Fibroblast of villous mesenchyme (primary cell): Measurements from ENCODE around the gene LRP5. TPM values are rescaled to one million over a fixed set of nuclear protein-coding genes. Genes with fewer than 3 reads are reported as not detected.

Experiments
- DNase-seq: peaks from one replicate; pipeline ENCODE4 v3.0.0-alpha.2; 2010; ENCODE audit warnings: low read depth
- H3K4me3 ChIP-seq: 2 replicates; pipeline ENCODE4 v1.5.1; 2011; ENCODE audit warnings: low read depth, mild to moderate bottlenecking, low read length
- CTCF ChIP-seq: IDR thresholded peaks from 2 replicates; pipeline ENCODE4 v1.5.1; 2012; ENCODE audit warnings: low read depth, mild to moderate bottlenecking, low read length; ENCODE audit not compliant: insufficient read depth
- total RNA-seq: library from RNA; depleted of rRNA; stranded (reverse); fragments of >200 nt; gene quantifications from 2 replicates; pipeline ENCODE4 v1.2.3, GENCODE V29; 2012

Gene LRP5
- total RNA-seq, 1 donor, result 31.5 TPM

GRCh38 chr11:68436162-68436888, 123.9 kb downstream of the LRP5 start:
- no peak for TF ChIP-seq CTCF
- DNase-seq, result no peak
- no peak overlapping the region for H3K4me3 ChIP-seq

GRCh38 chr11:68436985-68437926, 124.9 kb downstream of the LRP5 start:
- no peak overlapping the region for H3K4me3 ChIP-seq
- DNase-seq, result peak; percentile 61
- no peak for TF ChIP-seq CTCF

DNA sequence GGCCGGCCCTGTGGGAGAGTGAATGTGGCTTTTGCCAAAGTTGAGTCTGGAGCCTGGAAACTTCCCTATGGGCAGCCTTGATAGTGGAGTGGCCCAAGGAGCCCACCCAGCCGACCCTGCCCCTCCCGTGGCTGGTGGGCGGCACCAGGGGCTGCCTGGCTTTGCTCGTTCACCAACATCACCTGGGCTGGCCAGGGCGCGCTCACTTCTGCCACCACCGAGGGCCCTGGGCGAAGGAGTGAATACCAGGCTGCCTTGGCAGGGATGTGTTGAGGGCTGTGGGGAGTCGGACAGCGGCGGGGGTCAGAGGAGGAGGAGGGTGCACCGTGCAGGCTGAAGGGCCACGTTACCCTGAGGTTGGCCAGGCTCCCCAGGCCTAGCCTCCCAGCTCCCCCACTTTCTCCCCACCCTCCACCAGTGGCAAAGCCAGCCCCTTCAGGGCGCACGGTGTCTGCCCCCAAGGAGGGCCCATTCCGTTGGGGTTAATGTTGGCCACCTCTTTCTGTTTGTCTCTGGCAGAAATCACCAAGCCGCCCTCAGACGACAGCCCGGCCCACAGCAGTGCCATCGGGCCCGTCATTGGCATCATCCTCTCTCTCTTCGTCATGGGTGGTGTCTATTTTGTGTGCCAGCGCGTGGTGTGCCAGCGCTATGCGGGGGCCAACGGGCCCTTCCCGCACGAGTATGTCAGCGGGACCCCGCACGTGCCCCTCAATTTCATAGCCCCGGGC, 125.7 kb downstream of the LRP5 start:
- no peak for TF ChIP-seq CTCF
- DNase-seq, result no peak
- no peak overlapping the region for H3K4me3 ChIP-seq

GRCh38 chr11:68438658-68439259, 126.4 kb downstream of the LRP5 start:
- TF ChIP-seq CTCF, result no peak
- no peak overlapping the region for H3K4me3 ChIP-seq

DNA sequence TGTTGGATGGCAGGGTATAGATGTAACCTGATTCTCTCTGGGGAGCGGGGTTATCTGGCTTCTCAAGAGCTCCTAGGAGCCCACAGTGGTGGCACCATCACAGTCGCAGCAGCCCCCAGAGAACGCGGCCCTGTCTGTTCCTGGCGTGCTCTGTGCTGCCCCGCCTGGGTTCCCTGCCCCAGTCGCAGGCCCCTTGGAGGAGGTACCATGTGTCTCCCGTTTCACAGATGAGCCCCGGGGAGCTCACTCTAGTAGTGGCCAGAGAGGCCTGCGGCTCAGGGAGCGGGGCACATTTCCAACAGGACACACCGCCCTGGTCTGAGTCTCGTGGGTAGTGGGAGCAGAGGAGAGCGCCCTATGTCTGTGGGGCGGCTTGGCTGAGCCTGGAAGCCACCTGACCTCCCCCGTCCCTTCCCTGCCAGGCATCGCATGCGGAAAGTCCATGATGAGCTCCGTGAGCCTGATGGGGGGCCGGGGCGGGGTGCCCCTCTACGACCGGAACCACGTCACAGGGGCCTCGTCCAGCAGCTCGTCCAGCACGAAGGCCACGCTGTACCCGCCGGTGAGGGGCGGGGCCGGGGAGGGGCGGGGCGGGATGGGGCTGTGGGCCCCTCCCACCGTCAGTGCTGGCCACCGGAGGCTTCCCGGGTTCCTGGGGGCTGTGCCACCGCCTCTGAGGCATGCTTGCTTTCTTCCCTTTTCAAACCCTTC, 127.1 kb downstream of the LRP5 start:
- no peak for DNase-seq
- H3K4me3 ChIP-seq, result no peak overlapping the region
- TF ChIP-seq CTCF, result no peak

More at GRCh38 chr11:68438658-68439259, 126.4 kb downstream of the LRP5 start:
- DNase-seq, result no peak

DNA sequence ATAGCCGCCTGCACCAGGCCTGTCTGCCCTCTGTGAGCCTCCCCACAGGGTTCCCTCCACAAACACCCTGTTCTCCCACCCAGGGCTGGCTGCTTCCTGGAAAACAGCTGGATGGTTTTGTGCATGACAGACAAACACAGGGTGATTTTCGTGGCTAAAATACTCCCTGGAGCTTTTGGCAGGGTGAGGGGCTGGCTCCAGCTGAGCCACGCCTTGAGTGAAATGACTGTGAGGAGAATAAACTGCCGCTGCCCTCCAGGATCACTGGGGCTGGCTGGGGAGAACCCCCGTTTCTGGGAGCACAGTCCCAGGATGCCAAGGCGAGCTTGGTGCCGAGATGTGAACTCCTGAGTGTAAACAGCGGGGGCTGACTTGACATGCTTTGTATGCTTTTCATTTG, 127.8 kb downstream of the LRP5 start:
- DNase-seq, result peak; percentile 12
- no peak for TF ChIP-seq CTCF
- H3K4me3 ChIP-seq, result no peak overlapping the region
